Hepatocyte (in vitro differentiated cells): Measurements from ENCODE around the gene PDZD8. TPM values are rescaled to one million over a fixed set of nuclear protein-coding genes. Genes with fewer than 3 reads are reported as not detected.
A peak's percentile ranks its signal among the peaks of the same experiment; 100 is the strongest.

ENCODE experiments used
- DNase-seq: peaks from one replicate; pipeline ENCODE4 v3.0.0-alpha.2; 2016; ENCODE audit warnings: low spot score
- H2AFZ ChIP-seq: fragments of 200-600 bp; sonication (generic); 2 replicates; pipeline ENCODE4 v1.6.0; 2016; ENCODE audit warnings: antibody characterized with exemption, mild to moderate bottlenecking
- H3K27ac ChIP-seq: fragments of 200-600 bp; sonication (generic); 2 replicates; pipeline ENCODE4 v1.5.1; 2016; ENCODE audit warnings: mild to moderate bottlenecking
- H3K27me3 ChIP-seq: fragments of 200-600 bp; sonication (generic); 2 replicates; pipeline ENCODE4 v1.6.1; 2016
- H3K36me3 ChIP-seq: fragments of 200-600 bp; sonication (generic); replicated peaks from 2 replicates; pipeline ENCODE4 v1.5.1; 2016; ENCODE audit warnings: low read depth; ENCODE audit not compliant: insufficient read depth
- H3K4me1 ChIP-seq: fragments of 200-600 bp; sonication (generic); 2 replicates; pipeline ENCODE4 v1.5.1; 2016; ENCODE audit warnings: mild to moderate bottlenecking, moderate library complexity; ENCODE audit not compliant: insufficient read depth
- H3K4me2 ChIP-seq: fragments of 200-600 bp; sonication (generic); 2 replicates; pipeline ENCODE4 v1.6.0; 2016
- H3K4me3 ChIP-seq: fragments of 200-600 bp; sonication (generic); 2 replicates; pipeline ENCODE4 v1.5.1; 2016; ENCODE audit warnings: mild to moderate bottlenecking
- H3K79me2 ChIP-seq: fragments of 200-600 bp; sonication (generic); 2 replicates; pipeline ENCODE4 v1.6.0; 2017; ENCODE audit warnings: mild to moderate bottlenecking
- H3K9me2 ChIP-seq: fragments of 200-600 bp; sonication (generic); replicated peaks from 2 replicates; pipeline ENCODE4 v1.6.0; 2017; ENCODE audit warnings: mild to moderate bottlenecking; ENCODE audit not compliant: insufficient read depth
- H3K9me3 ChIP-seq: fragments of 200-600 bp; sonication (generic); 2 replicates; pipeline ENCODE4 v1.5.1; 2016; ENCODE audit warnings: low read depth, mild to moderate bottlenecking
- H4K20me1 ChIP-seq: fragments of 200-600 bp; sonication (generic); 2 replicates; pipeline ENCODE4 v1.6.0; 2016; ENCODE audit warnings: mild to moderate bottlenecking; ENCODE audit not compliant: insufficient read depth, poor library complexity, severe bottlenecking
- EZH2 ChIP-seq: fragments of 200-600 bp; sonication (generic); IDR thresholded peaks from 2 replicates; pipeline ENCODE4 v1.6.1; 2016; ENCODE audit warnings: antibody characterized with exemption, mild to moderate bottlenecking, borderline replicate concordance
- EZH2phosphoT487 ChIP-seq: fragments of 200-600 bp; sonication (generic); IDR thresholded peaks from one replicate; pipeline ENCODE4 v1.6.1; 2018; ENCODE audit warnings: antibody characterized with exemption, mild to moderate bottlenecking, low read depth, moderate library complexity; ENCODE audit not compliant: unreplicated experiment, severe bottlenecking
- WGBS: methylation state at CpG from one replicate; pipeline ENCODE4 v1.1.6; 2016; ENCODE audit warnings: low lambda C conversion rate; ENCODE audit errors: missing lambda C conversion rate; 5-methylcytosine and 5-hydroxymethylcytosine counted together
- polyA plus RNA-seq: library from polyadenylated mRNA; unstranded; fragments of >200 nt; fragmentation: Nextera tagmentation; extraction: Ambion mirVana; gene quantifications from 2 replicates; pipeline ENCODE4 v1.2.1, GENCODE V29; 2016
- total RNA-seq: library from RNA; depleted of rRNA; stranded (reverse); fragments of >200 nt; gene quantifications from 2 replicates; pipeline ENCODE4 v1.2.3, GENCODE V29; 2014
- TF ChIP-seq, protein P1 (sequence below): fragments of 200-600 bp; sonication (generic); IDR thresholded peaks from 2 replicates; pipeline ENCODE4 v1.5.1; 2016; ENCODE audit warnings: antibody characterized with exemption, mild to moderate bottlenecking; ENCODE audit not compliant: poor library complexity

Gene PDZD8
- total and polyA plus RNA-seq, 2 experiments from 2014 or later = 12.9 to 77.2 TPM

DNA sequence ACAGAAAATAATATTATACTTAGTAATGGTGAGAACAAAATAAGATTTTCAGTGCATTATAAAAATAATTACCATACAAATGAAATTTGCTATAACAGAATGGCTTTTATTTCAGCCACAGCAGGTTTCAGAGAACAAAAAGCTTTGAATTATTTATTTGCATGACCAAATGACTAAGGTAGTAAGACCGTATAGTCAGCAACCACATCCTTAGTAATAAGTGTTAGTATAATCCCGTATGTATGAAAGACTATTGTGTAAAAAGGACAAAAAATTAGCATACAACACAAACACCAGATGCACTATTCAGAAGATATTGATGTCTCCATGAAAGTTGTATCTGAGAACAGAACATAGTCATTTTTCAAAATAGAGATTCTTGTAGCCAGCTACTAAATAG lies 12.2 kb downstream of the PDZD8 start:
- Histone ChIP-seq H2AFZ (no peak overlapping the region), H3K36me3 (no peaks in the 10 kb centered on the region), H3K4me1 (peaks cover 59% of the 10 kb centered on the region), H3K4me2 (peak overlapping the region; percentile 66), H4K20me1 (peaks cover 35% of the 10 kb centered on the region), H3K4me3 (no peak overlapping the region), H3K79me2 (peaks cover 96% of the 10 kb centered on the region), H3K27ac (peak overlapping the region; percentile 36), H3K27me3 (no peaks in the 10 kb centered on the region), H3K9me2 (no peaks in the 10 kb centered on the region), H3K9me3 (no peaks in the 10 kb centered on the region)
- DNase-seq = no peak
- no peak for TF ChIP-seq EZH2
- TF ChIP-seq, protein P1, sequence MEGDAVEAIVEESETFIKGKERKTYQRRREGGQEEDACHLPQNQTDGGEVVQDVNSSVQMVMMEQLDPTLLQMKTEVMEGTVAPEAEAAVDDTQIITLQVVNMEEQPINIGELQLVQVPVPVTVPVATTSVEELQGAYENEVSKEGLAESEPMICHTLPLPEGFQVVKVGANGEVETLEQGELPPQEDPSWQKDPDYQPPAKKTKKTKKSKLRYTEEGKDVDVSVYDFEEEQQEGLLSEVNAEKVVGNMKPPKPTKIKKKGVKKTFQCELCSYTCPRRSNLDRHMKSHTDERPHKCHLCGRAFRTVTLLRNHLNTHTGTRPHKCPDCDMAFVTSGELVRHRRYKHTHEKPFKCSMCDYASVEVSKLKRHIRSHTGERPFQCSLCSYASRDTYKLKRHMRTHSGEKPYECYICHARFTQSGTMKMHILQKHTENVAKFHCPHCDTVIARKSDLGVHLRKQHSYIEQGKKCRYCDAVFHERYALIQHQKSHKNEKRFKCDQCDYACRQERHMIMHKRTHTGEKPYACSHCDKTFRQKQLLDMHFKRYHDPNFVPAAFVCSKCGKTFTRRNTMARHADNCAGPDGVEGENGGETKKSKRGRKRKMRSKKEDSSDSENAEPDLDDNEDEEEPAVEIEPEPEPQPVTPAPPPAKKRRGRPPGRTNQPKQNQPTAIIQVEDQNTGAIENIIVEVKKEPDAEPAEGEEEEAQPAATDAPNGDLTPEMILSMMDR = no peak
- TF ChIP-seq EZH2phosphoT487 = no peak
- 84% methylated on average over 2 of the region's 2 CpGs for WGBS

DNA sequence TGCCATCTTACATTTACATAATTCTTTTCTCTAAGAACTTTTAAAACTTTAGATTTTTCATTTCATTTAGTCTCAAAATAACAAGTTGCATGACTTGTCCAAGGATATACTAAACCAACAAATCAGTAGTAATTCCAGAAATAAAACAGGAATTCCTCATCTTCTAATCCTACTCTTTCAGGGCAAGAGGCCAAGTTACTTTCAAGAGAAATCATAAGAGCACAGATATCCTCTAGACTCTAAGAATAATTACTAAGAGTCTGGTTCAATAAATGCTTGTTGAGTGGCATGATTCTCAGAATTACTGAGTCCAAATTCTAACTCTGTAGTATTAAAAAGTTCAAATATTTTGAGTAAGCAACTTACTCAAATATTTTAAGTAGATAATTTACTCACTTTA lies 12.9 kb downstream of the PDZD8 start:
- H3K27ac ChIP-seq = peak overlapping the region; percentile 36

DNA sequence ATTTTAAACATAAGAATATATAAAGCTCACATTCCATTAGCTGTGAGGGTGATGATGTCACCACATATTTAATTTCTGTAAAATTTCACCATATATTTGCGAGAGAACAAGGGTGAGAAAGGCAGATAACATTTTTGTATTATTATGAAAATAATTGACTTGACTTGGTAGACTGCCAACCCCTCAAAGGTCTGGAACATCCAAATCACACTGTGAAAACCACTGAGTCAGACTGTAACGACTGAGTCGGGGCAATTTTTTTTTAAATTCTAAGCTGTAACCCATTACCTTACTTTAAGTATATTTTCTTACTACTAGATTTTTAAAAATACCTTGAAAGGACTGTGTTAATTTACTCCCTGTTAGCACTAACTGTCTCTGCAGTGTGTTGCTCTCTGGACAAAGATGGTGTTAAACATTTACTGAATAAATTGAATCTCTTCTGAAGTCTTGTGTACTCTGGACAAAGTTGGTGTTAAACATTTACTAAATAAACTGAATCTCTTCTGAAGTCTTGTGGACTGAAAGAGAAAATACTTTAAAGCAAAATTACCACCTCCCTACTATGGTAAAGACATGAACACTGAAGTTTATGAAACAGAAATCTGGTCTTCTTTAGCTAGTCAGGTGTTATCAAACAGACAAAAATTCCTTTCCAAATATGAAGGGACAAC lies 14.1 kb downstream of the PDZD8 start:
- Histone ChIP-seq H3K79me2 (peaks cover 95% of the 10 kb centered on the region), H3K4me1 (peaks cover 44% of the 10 kb centered on the region), H2AFZ (no peak overlapping the region), H3K36me3 (no peaks in the 10 kb centered on the region), H3K4me3 (peak overlapping the region; percentile 5), H3K9me3 (no peaks in the 10 kb centered on the region), H3K9me2 (no peaks in the 10 kb centered on the region), H4K20me1 (peaks cover 27% of the 10 kb centered on the region), H3K4me2 (peak overlapping the region; percentile 66), H3K27me3 (no peaks in the 10 kb centered on the region), H3K27ac (peak overlapping the region; percentile 36)
- DNase-seq = no peak
- 46% methylated on average over 3 of the region's 3 CpGs for WGBS
- TF ChIP-seq EZH2 = no peak
- TF ChIP-seq, protein P1 = no peak
- no peak for TF ChIP-seq EZH2phosphoT487

More for the DNA sequence above, 12.9 kb downstream of the PDZD8 start:
- no peak for DNase-seq
- no peaks in the 10 kb centered on the region for H3K9me2 ChIP-seq
- H3K9me3 ChIP-seq = no peaks in the 10 kb centered on the region
- H4K20me1 ChIP-seq = peaks cover 27% of the 10 kb centered on the region
- no peaks in the 10 kb centered on the region for H3K36me3 ChIP-seq
- H3K27me3 ChIP-seq = no peaks in the 10 kb centered on the region
- peaks cover 95% of the 10 kb centered on the region for H3K79me2 ChIP-seq
- H3K4me3 ChIP-seq = no peak overlapping the region
- no peak overlapping the region for H2AFZ ChIP-seq
- peak overlapping the region; percentile 66 for H3K4me2 ChIP-seq
- peaks cover 54% of the 10 kb centered on the region for H3K4me1 ChIP-seq
- no peak for TF ChIP-seq EZH2
- TF ChIP-seq, protein P1 = no peak
- no peak for TF ChIP-seq EZH2phosphoT487
